ENCODE measurements around the gene RBM27.

Gene RBM27

DNA sequence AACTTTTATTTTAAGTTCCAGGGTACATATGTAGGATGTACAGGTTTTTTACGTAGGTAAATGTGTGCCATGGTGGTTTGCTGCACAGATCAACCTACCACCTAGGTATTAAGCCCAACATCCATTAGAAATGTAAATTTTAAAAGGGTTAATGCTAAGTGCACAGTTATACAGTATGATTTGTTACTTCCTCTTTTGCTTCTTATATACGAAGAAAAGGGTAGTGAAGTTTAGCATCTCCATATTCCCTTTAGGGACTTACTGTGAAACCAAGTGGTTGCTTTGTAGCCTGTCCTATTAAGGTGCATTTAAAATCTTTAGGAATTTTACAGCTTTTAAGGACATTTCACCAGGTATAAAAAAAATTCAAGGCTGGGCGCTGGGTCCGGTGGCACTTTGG, 46.4 kb downstream of the RBM27 start:
- Histone ChIP-seq H3K4me3 (ENCODE audit: low read length, poor library complexity, severe bottlenecking) (no peak overlapping the region), H3K4me2 (ENCODE audit: low read depth, low read length, poor library complexity, severe bottlenecking) (no peak overlapping the region), H3K4me1 (ENCODE audit: insufficient read depth, low read length, poor library complexity, severe bottlenecking) (no peaks in the 10 kb centered on the region), H3K9ac (ENCODE audit: low read depth, low read length, poor library complexity, severe bottlenecking) (no peak overlapping the region), H3K27me3 (ENCODE audit: insufficient read depth, low read length, poor library complexity, severe bottlenecking) (no peaks in the 10 kb centered on the region), H3K9me2 (replicated peaks; ENCODE audit: low read depth, low read length) (no peaks in the 10 kb centered on the region), H3K36me3 (ENCODE audit: insufficient read depth, low read length) (peaks cover 60% of the 10 kb centered on the region; the same call in 1 of the 2 replicates), H3F3A (ENCODE audit: low read depth) (no peaks in the 10 kb centered on the region), H3K9me3 (ENCODE audit: insufficient read depth, low read depth, low read length) (no peaks in the 10 kb centered on the region), H3K79me2 (ENCODE audit: insufficient read depth, low read length) (no peaks in the 10 kb centered on the region), H4K20me1 (ENCODE audit: insufficient read depth, low read length, poor library complexity, severe bottlenecking) (no peaks in the 10 kb centered on the region), H2AFZ (ENCODE audit: low read length) (no peak overlapping the region)
- TF ChIP-seq, protein P1, sequence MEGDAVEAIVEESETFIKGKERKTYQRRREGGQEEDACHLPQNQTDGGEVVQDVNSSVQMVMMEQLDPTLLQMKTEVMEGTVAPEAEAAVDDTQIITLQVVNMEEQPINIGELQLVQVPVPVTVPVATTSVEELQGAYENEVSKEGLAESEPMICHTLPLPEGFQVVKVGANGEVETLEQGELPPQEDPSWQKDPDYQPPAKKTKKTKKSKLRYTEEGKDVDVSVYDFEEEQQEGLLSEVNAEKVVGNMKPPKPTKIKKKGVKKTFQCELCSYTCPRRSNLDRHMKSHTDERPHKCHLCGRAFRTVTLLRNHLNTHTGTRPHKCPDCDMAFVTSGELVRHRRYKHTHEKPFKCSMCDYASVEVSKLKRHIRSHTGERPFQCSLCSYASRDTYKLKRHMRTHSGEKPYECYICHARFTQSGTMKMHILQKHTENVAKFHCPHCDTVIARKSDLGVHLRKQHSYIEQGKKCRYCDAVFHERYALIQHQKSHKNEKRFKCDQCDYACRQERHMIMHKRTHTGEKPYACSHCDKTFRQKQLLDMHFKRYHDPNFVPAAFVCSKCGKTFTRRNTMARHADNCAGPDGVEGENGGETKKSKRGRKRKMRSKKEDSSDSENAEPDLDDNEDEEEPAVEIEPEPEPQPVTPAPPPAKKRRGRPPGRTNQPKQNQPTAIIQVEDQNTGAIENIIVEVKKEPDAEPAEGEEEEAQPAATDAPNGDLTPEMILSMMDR (conservative IDR thresholded peaks at IDR 0.05; ENCODE audit: low read length), result no peak
- TF ChIP-seq EZH2phosphoT487 (IDR thresholded peaks at IDR 0.05; ENCODE audit: borderline replicate concordance), result no peak
